Smooth muscle cell (in vitro differentiated cells): ENCODE results near the gene OMP. TPM values are rescaled to one million over a fixed set of nuclear protein-coding genes. Genes with fewer than 3 reads are reported as not detected.

ENCODE experiments used
- DNase-seq: peaks from one replicate; lab custom pipeline; 2025; ENCODE audit not compliant: unreplicated experiment; lab: John Stamatoyannopoulos, UW
- H2AFZ ChIP-seq: fragments of 200-600 bp; sonication (generic); 2 replicates; pipeline ENCODE4 v1.6.0; 2016; ENCODE audit warnings: antibody characterized with exemption, low read depth, mild to moderate bottlenecking
- H3F3A ChIP-seq: fragments of 200-600 bp; sonication (generic); 2 replicates; pipeline ENCODE4 v1.6.0; 2017; ENCODE audit warnings: antibody characterized with exemption, low read depth
- H3K27ac ChIP-seq: fragments of 200-600 bp; sonication (generic); 2 replicates; pipeline ENCODE4 v1.5.1; 2016; ENCODE audit warnings: low read depth, mild to moderate bottlenecking
- H3K27me3 ChIP-seq: fragments of 200-600 bp; sonication (generic); 2 replicates; pipeline ENCODE4 v1.6.1; 2016; ENCODE audit warnings: low read depth, mild to moderate bottlenecking
- H3K36me3 ChIP-seq: fragments of 200-600 bp; sonication (generic); 2 replicates; pipeline ENCODE4 v1.5.1; 2016; ENCODE audit warnings: low read depth
- H3K4me1 ChIP-seq: fragments of 200-600 bp; sonication (generic); 2 replicates; pipeline ENCODE4 v1.5.1; 2016; ENCODE audit warnings: low read depth
- H3K4me2 ChIP-seq: fragments of 200-600 bp; sonication (generic); 2 replicates; pipeline ENCODE4 v1.6.0; 2016; ENCODE audit warnings: mild to moderate bottlenecking
- H3K4me3 ChIP-seq: fragments of 200-600 bp; sonication (generic); 2 replicates; pipeline ENCODE4 v1.5.1; 2016; ENCODE audit warnings: mild to moderate bottlenecking
- H3K79me2 ChIP-seq: fragments of 200-600 bp; sonication (generic); 2 replicates; pipeline ENCODE4 v1.6.0; 2016; ENCODE audit warnings: low read depth, mild to moderate bottlenecking
- H3K9ac ChIP-seq: fragments of 200-600 bp; sonication (generic); 2 replicates; pipeline ENCODE4 v1.6.0; 2016; ENCODE audit warnings: low read depth
- H3K9me3 ChIP-seq: fragments of 200-600 bp; sonication (generic); replicated peaks from 2 replicates; pipeline ENCODE4 v1.5.1; 2016; ENCODE audit warnings: low read depth
- H4K20me1 ChIP-seq: fragments of 200-600 bp; sonication (generic); 2 replicates; pipeline ENCODE4 v1.6.0; 2016; ENCODE audit warnings: low read depth
- CTCF ChIP-seq: fragments of 200-600 bp; sonication (generic); IDR thresholded peaks from 2 replicates; pipeline ENCODE4 v1.5.1; 2017; ENCODE audit warnings: borderline replicate concordance, mild to moderate bottlenecking, antibody characterized with exemption; ENCODE audit not compliant: insufficient read depth, poor library complexity, severe bottlenecking
- WGBS: methylation state at CpG from one replicate; pipeline ENCODE4 v1.1.7; 2016; ENCODE audit warnings: low lambda C conversion rate; 5-methylcytosine and 5-hydroxymethylcytosine counted together
- polyA plus RNA-seq: library from polyadenylated mRNA; unstranded; fragments of >200 nt; fragmentation: Nextera tagmentation; extraction: Ambion mirVana; gene quantifications from 2 replicates; pipeline ENCODE4 v1.2.1, GENCODE V29; 2016
- total RNA-seq: library from RNA; depleted of rRNA; stranded (reverse); fragments of >200 nt; gene quantifications from 2 replicates; pipeline ENCODE4 v1.2.3, GENCODE V29; 2014

Gene OMP
- total and polyA plus RNA-seq, 2 experiments from 2014 or later: not detected

- Histone ChIP-seq H3K4me2 (no peak overlapping the region), H3K27me3 (no peaks in the 10 kb centered on the region), H4K20me1 (peaks cover 16% of the 10 kb centered on the region), H3K36me3 (no peaks in the 10 kb centered on the region), H3K4me3 (no peak overlapping the region), H3K9me3 (no peaks in the 10 kb centered on the region), H2AFZ (no peak overlapping the region), H3K27ac (no peak overlapping the region), H3K9ac (no peak overlapping the region), H3K79me2 (no peaks in the 10 kb centered on the region), H3K4me1 (no peaks in the 10 kb centered on the region), H3F3A (no peaks in the 10 kb centered on the region)
- DNase-seq: no peak
- no peak for TF ChIP-seq CTCF
- 95% methylated on average over 6 of the region's 6 CpGs for WGBS
Observed at GRCh38 chr11:77093987-77094840, 8.4 kb upstream of the OMP start.

- H4K20me1 ChIP-seq: peaks cover 16% of the 10 kb centered on the region
- H3K27ac ChIP-seq: no peak overlapping the region
- no peaks in the 10 kb centered on the region for H3K4me1 ChIP-seq
- no peak overlapping the region for H3K4me3 ChIP-seq
- no peak overlapping the region for H2AFZ ChIP-seq
- no peak for TF ChIP-seq CTCF
- H3K4me2 ChIP-seq: no peak overlapping the region
- no peaks in the 10 kb centered on the region for H3F3A ChIP-seq
- no peaks in the 10 kb centered on the region for H3K36me3 ChIP-seq
- H3K27me3 ChIP-seq: no peaks in the 10 kb centered on the region
- DNase-seq: no peak
- no peaks in the 10 kb centered on the region for H3K9me3 ChIP-seq
- H3K9ac ChIP-seq: no peak overlapping the region
- no peaks in the 10 kb centered on the region for H3K79me2 ChIP-seq
- WGBS: 98% methylated on average over 7 of the region's 7 CpGs
Observed at GRCh38 chr11:77094841-77095365, 7.7 kb upstream of the OMP start.

- Histone ChIP-seq H3K4me1 (no peaks in the 10 kb centered on the region), H3K4me2 (no peak overlapping the region), H3K27me3 (no peaks in the 10 kb centered on the region), H4K20me1 (peaks cover 9% of the 10 kb centered on the region), H3K79me2 (no peaks in the 10 kb centered on the region), H3F3A (no peaks in the 10 kb centered on the region), H2AFZ (no peak overlapping the region), H3K4me3 (no peak overlapping the region), H3K27ac (no peak overlapping the region), H3K9me3 (no peaks in the 10 kb centered on the region), H3K36me3 (no peaks in the 10 kb centered on the region), H3K9ac (no peak overlapping the region)
- TF ChIP-seq CTCF: no peak
- DNase-seq: no peak
- 94% methylated on average over 21 of the region's 21 CpGs for WGBS
Observed at GRCh38 chr11:77095551-77096490, 6.8 kb upstream of the OMP start.
